HG03060 (cell line): ENCODE data around the gene AGPAT3.

Source experiments
- ATAC-seq: cut with Tn5 transposase; IDR thresholded peaks from one replicate; pipeline ENCODE4 v1.9.1; 2021; ENCODE audit warnings: low read depth, moderate number of reproducible peaks; ENCODE audit not compliant: unreplicated experiment

Gene AGPAT3

DNA sequence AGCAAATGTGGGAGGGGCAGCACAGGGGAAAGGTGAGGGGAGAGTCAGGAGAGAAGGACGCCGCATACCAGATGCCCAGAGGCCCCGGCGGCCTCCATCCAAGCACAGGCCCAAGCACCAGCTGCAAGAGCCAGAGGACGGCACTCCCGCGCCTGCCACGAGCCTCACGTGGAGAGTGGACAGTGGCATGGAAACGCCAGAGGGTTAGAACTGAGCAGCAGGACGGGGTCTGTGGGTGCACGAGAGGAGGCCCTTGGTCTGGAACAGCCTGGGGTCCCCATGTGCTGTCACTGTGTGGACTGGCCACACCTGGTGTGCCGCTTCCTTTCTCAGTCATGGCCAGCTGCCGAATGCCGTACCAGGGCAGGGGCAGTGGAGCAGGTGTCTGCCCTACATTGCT is 68.7 kb downstream of the AGPAT3 start:
- no peak for ATAC-seq

DNA sequence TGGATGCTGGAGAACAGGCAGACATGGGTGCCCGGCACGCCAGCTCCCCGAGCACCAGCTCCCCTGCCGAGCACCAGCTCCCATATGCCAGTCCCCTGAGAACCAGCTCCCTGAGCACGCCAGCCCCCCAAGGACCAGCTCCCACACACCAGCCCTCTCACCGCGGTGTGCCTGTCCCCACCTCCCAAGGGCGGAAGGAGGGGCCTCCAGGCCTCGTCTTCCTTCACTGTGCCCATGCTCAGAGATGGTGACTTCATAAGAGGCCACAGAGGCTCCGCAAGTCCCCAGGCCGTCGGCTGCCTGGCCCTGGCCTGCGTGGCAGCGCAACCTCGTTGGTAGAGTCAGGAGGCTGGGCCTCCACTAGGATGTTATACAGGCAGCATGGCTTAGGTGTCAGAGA is 69.1 kb downstream of the AGPAT3 start:
- ATAC-seq: no peak

DNA sequence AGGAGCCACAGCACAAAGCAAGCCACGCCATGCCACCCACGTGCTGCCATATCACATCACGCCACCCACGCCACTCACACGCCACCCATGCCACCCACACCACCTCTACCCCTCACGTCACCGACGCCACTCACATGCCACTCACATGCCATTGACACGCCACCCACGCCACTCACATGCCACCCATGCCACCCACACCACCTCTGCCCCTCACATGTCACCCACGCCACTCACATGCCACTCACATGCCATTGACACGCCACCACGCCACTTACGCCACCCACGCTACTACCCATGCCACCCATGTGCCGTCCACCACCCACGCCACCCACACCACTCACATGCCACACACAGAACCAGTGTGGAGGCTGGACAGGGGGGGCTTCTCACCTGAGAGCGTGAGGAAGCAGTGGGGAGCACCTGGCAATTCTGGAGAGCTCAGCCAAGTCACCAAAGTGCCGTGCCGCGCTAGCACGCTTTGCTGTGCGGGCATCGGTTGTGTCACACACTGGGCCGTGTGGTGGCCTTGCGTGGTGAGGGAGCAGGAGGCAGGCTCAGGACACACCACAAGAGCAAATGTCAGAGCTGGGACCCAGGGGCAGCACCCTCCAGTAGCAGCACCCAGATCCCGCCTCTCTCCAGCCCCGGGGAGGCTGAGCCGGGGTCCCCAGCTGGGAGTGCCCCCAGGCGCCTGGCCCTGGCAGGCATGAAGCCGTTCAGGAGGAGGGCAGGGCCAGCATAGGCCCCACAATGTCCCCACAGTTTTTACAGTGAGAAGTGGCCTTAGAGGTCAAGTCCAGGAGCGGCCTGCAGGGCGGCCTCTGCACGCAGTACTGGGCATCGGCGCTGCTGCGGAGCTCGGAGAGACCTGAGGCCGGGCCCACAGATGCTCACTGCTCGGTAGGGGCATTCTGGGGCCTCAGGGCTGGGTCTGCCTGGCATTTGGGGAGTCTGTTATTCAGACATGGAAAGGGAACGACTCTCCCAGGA is 70.0 kb downstream of the AGPAT3 start:
- ATAC-seq: no peak

DNA sequence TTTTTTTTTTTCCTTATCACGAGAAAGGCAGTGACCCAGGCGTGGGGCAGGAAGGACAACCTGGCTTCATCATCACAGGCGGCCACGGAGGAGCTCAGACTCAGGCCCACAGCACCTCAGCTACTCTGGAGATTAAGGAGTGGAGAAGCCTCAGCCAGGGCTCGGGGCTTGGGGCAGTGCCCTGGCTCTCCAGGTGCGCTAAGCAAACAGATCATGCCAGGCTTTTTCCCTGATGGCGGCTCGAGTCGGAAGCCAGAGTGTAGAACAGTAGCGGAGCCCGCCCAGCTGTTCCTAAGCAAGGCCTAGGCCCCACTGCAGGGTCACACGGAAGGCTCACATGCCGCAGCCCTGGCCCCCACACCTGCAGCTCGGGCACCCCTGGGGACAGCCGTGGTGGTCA is 70.7 kb downstream of the AGPAT3 start:
- ATAC-seq: no peak

DNA sequence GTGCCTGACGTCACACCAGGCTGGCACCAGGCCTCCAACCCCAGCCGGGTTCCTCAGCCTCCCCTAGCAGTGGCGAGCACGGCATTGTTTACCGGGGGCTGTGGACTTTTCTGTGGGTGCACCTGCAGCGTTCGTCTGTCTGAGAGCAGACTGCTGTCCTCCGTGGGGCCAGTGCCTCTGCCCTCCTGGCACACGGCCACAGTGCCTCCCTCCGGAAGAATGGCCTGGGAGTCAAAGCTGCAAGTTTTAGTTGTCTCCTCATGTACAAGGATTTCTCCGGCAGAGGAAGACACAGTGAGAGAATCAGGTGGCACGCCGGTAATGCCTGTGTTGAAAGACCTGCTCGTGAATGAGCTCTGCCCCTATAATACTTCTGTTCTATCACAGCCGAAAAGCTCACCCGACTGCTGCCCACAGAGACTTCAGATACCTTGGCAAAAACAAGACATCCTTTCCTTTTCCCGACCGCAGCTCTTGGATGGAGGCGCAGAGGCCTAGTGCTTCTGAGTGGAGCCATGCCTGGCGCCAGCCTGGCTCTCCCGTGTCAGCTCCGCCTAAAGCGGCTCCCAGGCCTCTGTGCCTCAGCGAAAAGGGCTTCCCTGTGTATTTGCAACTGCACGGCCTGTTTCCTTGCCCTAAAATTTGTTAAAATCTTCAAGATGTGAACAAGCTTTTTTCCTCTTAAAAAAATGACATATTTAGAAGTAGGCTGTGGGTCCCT is 71.4 kb downstream of the AGPAT3 start:
- ATAC-seq: no peak

DNA sequence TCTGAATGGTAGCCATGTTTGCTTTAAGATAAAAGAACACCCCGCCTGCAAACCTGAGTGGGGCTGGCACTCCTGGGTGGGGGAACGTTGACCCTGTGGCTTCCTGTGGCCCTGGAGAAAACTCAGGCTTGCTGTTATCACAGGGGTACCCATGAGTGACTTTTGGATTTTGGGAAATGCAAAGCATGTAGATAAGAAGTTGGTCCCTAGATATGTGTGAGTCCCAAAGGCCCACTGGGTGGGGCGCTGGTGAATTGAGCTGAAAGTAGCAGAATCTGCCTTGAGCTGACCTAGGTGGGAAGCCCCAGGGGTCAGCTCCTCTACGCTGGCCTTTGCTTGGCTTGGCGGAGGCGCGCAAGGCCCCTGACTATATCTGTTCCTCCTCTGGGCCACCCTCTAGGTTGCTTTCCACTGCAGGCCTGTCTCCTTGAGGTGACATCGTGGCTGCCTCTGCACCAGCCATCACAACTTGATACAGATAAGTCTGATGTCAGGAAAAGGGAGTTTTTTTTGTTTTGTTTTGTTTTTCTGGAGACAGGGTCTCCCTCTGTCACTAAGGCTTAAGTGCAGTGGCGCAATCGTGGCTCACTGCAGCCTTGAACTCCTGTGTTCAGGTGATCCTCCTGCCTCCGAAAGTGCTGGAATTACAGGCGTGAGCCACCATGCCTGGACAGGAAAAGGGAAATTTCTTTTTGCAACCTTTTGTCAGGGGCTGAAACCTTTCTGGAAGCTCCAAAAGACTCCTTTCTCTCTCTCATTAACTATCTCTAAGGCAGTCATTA is 72.2 kb downstream of the AGPAT3 start:
- ATAC-seq: no peak

DNA sequence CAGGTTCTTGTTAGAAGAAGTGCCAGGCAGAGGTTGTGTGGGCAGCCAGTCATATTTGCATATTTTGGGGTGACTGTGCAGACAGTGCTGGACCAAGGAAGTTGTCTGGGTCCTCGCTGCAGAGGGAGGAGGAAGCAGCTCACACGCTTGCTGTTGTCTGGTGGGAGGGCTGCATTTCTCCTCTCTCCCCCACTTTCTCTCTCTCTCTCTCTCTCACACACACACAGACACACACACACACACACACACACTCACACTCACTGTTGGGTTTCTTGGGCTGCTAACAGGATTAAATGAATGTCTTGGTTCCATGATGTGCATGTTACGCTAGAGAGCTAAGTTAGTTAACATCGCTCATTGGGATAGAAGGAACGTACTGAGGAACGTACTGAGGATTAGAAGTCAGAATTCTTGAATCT is 72.9 kb downstream of the AGPAT3 start:
- ATAC-seq: no peak

DNA sequence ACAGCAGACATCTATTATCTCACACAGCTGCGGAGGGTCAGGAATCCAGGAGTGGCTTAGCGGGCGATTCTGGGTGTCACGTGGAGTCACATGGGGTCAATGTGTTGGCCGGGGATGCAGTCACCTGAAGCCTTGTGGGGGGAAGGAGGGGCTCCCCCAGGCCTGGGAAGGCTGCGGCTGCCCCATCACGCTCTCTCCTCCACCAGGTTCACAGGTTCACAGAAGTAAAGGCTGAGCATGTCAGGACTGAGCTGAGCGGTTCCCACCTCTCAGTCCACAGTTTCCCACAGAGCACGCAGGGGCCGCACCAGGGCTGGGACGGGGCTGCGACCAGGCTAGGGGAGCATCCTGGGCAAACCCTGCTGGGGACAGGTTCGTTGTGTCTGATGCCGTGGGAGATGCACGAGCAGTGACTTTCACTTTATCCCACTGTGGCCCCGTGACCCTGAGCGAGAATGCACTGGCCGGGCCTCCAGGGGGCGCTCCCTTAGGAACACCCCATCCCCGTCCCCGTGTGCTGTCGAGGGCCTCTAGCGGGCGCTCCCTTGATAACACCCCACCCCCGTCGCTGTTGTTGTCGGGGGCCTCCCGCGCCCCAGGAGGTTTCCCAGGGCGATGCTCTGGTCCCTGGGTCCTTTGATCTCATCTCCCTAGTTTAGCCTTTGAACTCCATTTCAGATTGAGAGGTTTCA is 73.9 kb downstream of the AGPAT3 start:
- ATAC-seq: peak; percentile 47

DNA sequence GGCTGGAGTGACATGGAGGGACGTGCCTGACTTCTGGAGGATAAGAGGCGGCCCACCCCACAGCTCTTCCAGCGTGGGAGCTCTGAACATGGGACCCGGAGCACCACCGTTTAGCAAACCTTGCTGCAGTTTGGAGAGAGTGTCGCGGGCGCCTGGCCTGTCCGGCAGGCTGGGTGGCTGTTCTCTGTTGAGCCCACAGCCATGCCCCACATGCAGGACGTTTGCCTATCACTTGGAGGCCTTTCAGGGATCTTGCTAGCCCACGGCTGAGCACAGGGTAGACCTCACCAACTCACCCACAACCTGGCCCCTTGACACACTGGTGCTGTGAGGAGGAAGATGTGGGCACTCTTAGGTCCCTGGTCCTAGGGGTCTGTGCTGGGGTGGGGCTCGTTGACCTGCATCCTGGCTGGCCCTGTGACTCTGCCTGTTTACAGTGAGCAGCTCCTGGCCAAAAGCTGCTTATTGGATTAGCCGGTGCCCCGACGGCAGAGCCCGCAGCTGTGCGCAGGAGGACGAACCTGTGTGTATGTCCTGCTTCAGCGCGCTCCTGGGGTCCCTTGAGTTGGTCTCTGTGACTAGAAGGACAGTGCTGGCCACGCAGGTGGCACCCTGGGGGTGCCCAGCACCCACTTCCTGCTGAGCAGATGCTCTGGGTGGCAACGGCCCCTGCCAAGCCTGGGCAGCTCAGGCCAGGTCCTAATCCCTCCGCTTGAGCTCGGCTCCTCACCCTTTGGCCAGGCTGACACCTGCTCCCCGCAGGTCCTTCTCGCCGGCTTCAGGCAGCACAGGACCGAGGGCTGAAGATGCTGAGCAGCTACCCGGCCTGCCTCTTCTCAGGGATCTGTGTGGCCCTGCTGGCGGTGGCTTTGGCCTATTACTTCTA is 74.7 kb downstream of the AGPAT3 start:
- ATAC-seq: no peak

DNA sequence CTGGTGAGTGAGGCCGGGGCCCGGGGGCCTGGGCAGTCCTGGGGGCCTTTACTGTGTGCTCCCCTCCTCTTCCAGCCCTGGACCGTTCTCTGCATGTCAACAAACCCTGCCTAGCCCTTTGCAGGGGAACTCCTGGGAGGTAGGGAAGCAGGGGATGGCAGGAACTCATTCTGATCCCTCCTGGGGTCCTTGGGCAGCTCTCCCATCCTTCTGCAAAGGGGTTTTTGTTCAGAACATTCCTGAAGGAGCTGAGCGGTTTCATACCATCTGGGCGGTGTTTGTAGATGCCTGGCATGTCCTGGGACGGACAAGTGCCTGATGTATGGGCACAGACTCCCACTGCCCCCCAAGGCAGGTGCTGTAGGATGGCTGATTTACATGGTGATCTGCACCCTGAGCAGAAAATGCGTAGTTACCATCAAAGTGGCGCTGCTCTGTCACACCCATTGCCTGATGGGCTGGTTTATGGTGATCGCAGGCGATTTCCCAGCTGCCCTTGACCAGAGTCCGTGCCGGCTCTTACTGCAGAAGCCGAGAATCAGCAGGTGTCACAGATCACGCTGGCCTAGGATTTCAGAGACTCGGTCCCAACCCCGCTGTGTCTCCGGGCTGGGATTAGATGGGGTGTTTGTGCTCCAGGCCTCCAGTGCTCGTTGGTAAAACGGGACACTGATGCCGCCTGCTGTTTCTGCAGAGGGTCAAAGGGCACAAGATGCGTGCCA is 75.5 kb downstream of the AGPAT3 start:
- no peak for ATAC-seq

DNA sequence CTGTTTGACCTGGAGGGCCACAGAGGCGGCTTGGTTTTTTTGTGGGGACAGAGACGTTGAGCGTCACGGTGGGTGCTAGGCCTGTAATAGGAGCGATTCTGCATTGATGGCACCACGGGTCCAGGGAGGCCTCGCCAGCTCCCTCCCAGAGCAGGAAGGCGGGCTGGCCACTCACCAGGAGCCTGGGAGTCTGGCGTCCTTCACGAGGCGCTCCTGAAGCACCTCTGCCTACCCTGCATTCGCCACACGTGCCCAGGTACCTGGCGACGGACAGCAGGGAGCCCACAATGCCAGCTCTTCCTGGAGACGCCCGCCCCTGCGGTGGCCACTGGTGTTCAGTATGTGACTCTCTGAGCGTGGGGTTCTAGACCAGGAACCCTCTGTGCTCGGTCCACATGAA is 77.2 kb downstream of the AGPAT3 start:
- ATAC-seq: no peak

DNA sequence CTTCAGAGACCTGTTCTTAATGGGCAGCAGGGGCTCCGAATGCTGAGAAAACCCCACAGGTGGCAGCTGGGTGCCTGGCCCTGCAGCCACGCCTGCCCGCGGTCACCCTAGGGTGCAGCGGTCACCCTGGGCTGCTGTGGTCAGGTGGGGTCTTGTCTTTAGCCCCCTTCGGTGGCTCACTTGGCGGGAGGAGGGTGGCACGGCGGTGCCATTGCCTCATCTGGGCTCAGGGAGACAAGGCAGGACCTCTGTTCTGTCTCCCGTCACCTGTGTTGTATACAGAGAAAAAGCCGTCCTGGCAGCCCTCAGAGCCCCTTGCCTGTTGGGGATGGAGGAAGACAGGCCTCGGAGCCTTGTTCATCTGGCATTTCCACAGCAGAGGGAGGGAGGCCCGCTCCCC is 77.6 kb downstream of the AGPAT3 start:
- ATAC-seq: no peak

DNA sequence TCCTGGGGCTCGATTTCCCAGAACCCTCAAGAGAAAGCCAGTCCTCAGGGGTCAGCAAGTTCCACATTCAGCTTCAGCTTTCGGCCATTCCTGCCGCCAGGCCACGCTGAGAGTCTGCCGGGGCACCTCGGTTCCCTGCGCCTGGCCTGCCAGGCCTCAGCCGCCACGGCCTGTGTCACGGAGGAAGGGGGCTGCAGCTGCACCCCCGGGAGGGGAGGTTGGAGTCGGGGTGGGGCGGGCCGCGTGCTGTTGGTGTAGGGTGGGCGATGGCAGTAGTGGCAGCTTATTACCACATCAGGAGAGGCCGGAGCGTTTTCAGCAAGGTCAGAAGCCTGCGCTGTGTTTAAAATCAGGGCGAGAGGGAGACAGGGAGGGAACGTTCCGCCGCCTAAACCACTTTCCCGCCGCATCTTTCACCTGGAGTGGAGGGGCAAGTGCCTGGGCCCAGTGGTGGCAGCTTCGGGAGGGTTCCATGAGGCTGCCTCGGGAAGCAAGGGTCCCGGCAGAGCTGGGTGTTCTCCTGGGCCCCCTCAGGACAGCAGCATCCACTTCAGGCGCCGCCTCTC is 78.6 kb downstream of the AGPAT3 start:
- ATAC-seq: no peak

DNA sequence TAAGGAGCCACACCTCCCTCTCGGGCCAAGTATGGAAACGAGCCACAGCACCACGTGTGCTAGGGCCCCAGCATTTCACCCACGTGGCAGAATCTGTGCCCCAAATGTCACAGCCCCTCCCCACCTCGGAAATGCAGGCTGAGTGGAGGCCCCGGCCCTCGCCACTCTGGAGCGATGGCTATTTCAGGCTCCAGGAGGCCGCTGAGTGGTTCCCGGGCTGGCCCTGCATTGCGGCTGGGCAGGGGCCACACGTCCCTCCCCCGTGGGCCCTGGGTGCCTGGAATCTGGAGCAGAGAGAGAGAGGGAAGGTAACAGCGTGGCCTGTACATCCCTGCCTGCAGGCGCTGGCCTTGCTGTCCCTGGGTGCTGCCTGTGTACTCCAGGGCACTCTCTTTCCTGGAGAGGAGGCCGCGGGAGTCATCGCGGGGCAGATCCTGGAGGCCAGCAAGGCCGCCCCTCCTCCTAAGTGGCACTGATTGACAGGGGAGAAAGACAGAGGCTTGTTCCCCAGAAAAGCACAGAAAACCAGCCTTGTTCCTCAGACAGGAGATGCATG is 79.1 kb downstream of the AGPAT3 start:
- ATAC-seq: no peak

DNA sequence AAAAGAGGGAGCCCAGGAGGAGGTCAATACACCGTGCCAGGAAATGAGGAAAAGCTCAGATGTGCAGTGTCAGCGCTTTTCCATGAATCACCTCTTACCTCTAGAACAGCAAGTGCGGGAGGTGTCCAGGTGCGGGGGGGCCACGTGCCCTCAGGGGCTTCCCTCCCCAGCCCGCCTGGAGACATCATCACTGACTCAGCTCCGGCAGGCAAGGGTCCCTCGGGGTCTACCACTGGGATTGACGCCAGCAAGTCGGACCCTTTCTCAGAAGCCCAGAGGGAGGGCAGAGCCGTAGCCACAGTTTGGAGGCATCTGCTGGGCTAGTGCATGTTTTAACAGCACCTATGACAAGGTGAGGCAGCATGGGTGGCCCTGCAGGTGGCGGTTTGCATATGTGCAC is 79.7 kb downstream of the AGPAT3 start:
- ATAC-seq: no peak

DNA sequence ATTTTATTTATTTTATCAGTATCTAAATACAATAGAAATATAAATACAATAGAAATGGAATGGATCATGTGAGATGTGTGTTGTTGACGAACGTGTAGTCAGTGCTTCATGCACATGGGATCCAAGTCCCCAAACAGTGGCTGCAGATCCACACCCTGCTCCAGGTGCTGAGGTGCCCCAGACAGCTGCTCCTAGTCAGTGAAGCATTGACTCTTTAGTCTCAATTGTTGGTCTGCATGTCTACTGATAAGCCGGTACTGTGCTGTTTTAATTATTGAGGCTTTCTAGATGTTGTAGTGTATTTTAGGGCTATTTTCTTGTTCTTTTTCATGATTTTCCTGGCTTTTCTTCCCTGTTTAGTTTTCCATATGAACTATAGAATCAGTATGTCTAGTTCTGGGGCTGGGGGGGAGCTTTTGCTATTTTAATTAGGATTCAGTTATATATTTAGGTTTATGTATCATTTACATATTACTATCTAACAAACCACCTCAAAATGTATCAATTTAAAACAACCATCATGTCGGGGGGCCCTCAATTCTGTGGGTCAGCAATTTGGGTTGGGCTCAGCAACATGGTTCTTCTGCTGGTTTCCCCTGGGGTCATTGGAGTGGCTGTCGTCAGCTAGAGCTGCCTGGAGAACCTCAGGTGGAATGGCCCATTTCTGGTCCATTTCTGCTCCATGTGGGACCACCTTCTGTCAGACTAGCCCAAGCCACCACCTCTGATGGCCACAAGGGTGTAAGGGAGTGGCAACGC is 83.9 kb downstream of the AGPAT3 start:
- ATAC-seq: no peak

DNA sequence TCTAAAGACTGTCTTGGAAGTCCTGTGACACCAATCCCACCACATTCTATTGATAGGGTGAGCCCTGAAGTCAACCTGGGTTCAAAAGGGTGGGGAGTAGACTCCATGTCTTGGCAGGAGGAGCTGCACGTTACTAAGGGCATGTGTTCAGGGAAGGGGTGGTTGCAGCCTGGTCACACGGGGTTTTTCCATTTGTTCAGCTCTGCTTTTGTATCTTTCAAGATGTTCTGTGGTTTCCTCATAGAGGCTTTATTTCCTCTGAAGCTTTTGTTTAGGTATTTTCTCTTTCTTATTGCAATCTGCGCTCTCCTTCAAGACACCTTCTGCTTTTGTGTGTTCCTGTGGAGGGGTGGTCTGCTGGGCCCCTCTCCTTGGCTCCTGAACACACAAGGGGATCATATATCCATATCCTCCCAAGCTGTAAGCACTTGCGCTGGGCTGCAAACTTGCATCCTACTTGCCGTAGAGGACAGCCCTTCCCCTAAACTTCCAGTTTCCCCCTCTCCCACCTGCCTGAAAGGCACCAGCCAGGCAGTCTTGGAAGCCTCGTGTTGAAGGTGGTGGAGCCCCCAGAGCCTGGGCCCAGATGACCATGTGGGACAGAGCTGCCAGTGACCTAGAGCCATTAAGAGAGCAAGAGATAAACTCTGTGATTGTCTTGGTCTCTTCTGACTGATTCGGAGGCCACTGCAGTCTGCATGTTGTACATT is 84.6 kb downstream of the AGPAT3 start:
- no peak for ATAC-seq
